ENCODE measurements around the gene TRIM7.

DNA sequence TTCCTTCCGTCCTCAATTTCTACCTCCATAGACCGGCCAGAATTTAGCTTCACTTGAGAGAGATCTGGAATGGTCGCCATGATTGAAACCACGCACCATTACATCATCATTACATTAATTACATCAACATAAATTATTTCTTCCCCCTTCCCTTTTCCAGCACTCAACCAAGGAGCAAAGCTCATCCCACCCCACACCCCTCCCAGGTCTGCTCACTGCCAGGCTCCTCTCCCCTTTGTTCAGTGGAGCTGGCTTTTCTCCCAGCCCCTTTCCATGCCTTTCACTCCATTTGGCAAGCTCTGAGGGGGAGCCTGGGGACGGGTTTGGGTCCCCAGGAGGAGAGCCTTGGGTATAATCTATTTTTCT is 30.3 kb upstream of the TRIM7 start:
- TF ChIP-seq, protein P1, sequence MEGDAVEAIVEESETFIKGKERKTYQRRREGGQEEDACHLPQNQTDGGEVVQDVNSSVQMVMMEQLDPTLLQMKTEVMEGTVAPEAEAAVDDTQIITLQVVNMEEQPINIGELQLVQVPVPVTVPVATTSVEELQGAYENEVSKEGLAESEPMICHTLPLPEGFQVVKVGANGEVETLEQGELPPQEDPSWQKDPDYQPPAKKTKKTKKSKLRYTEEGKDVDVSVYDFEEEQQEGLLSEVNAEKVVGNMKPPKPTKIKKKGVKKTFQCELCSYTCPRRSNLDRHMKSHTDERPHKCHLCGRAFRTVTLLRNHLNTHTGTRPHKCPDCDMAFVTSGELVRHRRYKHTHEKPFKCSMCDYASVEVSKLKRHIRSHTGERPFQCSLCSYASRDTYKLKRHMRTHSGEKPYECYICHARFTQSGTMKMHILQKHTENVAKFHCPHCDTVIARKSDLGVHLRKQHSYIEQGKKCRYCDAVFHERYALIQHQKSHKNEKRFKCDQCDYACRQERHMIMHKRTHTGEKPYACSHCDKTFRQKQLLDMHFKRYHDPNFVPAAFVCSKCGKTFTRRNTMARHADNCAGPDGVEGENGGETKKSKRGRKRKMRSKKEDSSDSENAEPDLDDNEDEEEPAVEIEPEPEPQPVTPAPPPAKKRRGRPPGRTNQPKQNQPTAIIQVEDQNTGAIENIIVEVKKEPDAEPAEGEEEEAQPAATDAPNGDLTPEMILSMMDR (IDR thresholded peaks at IDR 0.05): no peak
- no peak for TF ChIP-seq POLR2A (IDR thresholded peaks at IDR 0.05)
